Esophagus squamous epithelium (tissue), 4 donors: ENCODE measurements around the gene AKR1E2.

Source experiments
- POLR2A ChIP-seq, 4 donors: fragments of 450-650 bp; IDR thresholded peaks; one replicate each; pipeline ENCODE4 v1.6.1; 2017; ENCODE audit warnings: antibody characterized with exemption in 4 of 4, mild to moderate bottlenecking in 4 of 4, moderate library complexity in 3 of 4
- TF ChIP-seq, protein P1 (sequence below), 6 experiments: fragments of 450-650 bp in 4 of 6; fragments of 200-600 bp in 2 of 6; sonication (generic) in 2 of 6; IDR thresholded peaks; one replicate each; pipeline ENCODE4 v1.5.1; 2016 to 2019; ENCODE audit warnings: antibody characterized with exemption in 6 of 6, mild to moderate bottlenecking in 4 of 6, moderate library complexity in 4 of 6

DNA sequence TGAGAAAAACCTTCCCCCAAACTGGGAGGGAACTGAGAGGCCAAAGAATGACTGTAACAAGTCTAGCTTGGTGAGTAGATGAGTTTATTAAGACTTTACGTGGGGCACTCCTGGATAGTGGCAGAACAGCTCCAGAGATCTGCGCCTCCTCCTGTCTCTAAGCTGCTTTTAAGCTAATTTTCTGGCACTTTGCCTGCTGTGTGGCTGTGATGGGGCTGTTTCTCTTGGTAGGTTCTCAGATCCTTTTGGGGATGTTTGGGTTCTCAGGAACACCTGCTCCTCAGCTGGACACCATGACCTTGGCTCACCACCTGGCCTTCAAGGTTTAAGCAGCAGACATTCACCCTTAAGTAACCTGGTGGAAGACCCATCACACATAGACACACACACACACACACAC, 68.3 kb downstream of the AKR1E2 start:
- TF ChIP-seq POLR2A (IDR thresholded peaks at IDR 0.05): no peak
- TF ChIP-seq, protein P1, sequence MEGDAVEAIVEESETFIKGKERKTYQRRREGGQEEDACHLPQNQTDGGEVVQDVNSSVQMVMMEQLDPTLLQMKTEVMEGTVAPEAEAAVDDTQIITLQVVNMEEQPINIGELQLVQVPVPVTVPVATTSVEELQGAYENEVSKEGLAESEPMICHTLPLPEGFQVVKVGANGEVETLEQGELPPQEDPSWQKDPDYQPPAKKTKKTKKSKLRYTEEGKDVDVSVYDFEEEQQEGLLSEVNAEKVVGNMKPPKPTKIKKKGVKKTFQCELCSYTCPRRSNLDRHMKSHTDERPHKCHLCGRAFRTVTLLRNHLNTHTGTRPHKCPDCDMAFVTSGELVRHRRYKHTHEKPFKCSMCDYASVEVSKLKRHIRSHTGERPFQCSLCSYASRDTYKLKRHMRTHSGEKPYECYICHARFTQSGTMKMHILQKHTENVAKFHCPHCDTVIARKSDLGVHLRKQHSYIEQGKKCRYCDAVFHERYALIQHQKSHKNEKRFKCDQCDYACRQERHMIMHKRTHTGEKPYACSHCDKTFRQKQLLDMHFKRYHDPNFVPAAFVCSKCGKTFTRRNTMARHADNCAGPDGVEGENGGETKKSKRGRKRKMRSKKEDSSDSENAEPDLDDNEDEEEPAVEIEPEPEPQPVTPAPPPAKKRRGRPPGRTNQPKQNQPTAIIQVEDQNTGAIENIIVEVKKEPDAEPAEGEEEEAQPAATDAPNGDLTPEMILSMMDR (IDR thresholded peaks at IDR 0.05): no peak
